ENCODE data around the gene DDIT4L. TPM values are rescaled to one million over a fixed set of nuclear protein-coding genes. Genes with fewer than 3 reads are reported as not detected.
A peak's percentile ranks its signal among the peaks of the same experiment; 100 is the strongest.
"Not testable (repeated sequence)": the region's sequence is repeated elsewhere in the genome, so short reads cannot be mapped to it uniquely, and the experiment has no call there.

DDIT4L gene, protein sequence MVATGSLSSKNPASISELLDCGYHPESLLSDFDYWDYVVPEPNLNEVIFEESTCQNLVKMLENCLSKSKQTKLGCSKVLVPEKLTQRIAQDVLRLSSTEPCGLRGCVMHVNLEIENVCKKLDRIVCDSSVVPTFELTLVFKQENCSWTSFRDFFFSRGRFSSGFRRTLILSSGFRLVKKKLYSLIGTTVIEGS
- 10 to 100 TPM in 8 of 10 donors, 1 to 10 TPM in 2; 6.0 to 35.5 (median 13.5) TPM for polyA plus RNA-seq (ENCODE audit: insufficient read length in 10 of 10)
- long read RNA-seq, donor 1, transcript DDIT4L-201 (3 exons, 2,604 nt): major isoform, 7 of 7 reads
- long read RNA-seq, donor 1, partial matches to known transcripts: 0 of 7 reads
- long read RNA-seq, donor 1, other reads (novel, unspliced or antisense): 0 of 7 reads
- long read RNA-seq, donor 2, transcript DDIT4L-201 (3 exons, 2,604 nt): major isoform, 7 of 7 reads
- long read RNA-seq, donor 2, partial matches to known transcripts: 0 of 7 reads
- long read RNA-seq, donor 2, other reads (novel, unspliced or antisense): 0 of 7 reads
- long read RNA-seq, donor 3: 0 reads
- long read RNA-seq, donor 4, partial matches to known transcripts: 0 of 5 reads
- long read RNA-seq, donor 4, other reads (novel, unspliced or antisense): 0 of 5 reads
- long read RNA-seq, donor 5, transcript DDIT4L-201 (3 exons, 2,604 nt): major isoform, 6 of 6 reads
- long read RNA-seq, donor 5, partial matches to known transcripts: 0 of 6 reads
- long read RNA-seq, donor 5, other reads (novel, unspliced or antisense): 0 of 6 reads
- long read RNA-seq, donor 6, transcript DDIT4L-201 (3 exons, 2,604 nt): major isoform, 10 of 10 reads
- long read RNA-seq, donor 6, partial matches to known transcripts: 0 of 10 reads
- long read RNA-seq, donor 6, other reads (novel, unspliced or antisense): 0 of 10 reads
- long read RNA-seq, donor 7, transcript DDIT4L-201 (3 exons, 2,604 nt): major isoform, 9 of 9 reads
- long read RNA-seq, donor 7, partial matches to known transcripts: 0 of 9 reads
- long read RNA-seq, donor 7, other reads (novel, unspliced or antisense): 0 of 9 reads
- long read RNA-seq, donor 8, transcript DDIT4L-201 (3 exons, 2,604 nt): major isoform, 5 of 5 reads
- long read RNA-seq, donor 8, partial matches to known transcripts: 0 of 5 reads
- long read RNA-seq, donor 8, other reads (novel, unspliced or antisense): 0 of 5 reads
- long read RNA-seq, donor 9, partial matches to known transcripts: 0 of 2 reads
- long read RNA-seq, donor 9, other reads (novel, unspliced or antisense): 0 of 2 reads

DNA sequence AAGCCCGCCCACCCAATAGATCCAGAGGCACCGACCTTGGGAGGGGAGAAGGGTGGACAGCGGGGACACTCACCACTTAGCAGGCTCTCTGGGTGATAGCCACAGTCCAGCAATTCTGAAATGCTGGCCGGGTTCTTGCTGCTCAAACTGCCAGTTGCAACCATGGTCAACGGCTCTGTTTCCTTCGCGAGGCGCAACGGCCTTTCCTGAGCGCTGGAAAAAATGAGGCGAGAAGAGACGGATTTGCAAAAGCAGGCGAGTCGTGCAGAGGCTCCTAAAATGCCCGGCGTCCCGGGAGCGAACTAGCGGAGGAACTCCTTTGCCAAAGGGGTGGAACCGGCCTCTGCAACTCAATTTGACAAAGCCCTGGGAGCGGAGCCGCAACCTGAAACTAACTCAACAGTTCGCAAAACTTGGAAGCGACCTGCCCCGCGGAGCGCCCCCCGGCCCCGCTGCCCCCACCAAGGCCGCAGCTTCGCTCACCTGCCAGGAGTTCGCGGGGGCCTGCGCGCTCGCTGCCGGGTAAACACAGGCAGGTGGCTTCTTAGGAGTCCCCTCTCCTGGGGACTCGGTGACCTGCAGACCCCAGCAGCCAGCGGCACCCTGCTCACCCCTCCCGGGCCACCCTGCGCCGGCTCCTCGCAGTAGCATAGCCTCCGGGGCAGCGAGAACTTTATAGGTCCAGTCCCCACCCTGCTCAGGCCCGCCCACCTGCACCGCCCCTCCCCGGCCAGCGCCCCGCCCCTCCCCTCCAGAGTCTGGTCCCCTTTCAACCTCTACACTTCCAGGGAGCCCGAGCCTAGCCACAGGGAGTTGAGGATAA is at the start of gene DDIT4L:
Gene DDIT4L (minus strand): TSS at position 649 of the 823 bp plus-strand sequence. CDS start 485 bp downstream, at position 164.
- peak; percentile 22 to 75 (median 57) for DNase-seq

DNA sequence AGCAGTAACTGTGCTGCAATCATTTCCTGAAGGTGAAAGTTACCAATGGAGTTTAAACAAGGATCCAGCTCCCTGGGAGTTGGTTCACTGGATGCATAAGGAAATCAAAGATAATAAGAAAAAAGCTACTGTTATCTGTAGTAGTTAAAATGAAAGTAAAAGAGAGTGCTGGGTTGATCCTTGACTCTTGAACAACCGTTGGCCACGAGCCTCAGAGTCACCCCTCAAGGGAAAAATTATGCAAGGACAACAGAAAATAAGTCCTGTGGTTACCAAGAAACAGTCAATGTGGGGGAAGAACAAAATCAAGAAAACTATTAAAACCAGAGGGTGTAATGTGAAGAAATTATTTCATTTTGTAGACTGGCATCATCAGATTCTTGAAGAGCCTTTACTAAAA is 49.7 kb upstream of the DDIT4L start:
- DNase-seq: no peak

DNA sequence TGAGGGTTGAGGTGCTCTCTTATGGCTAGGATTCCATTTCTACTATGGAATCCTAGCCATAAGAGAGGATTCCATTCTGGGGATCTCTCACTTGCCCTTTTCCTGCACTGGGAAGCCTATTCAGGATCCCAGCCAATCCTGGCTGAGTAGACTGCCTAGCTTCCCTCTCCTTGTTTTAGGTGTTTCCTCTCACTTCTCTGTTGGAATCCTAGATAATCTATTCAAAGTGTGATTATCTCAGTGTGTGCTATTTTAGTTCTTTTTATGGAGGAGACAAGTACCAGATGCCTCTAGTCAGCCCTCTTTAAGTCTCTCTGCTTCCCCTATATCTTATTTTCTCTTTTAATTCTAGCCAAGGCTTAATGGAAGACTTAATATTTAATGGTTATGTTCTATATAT is 34.5 kb upstream of the DDIT4L start:
- no peak for DNase-seq

DNA sequence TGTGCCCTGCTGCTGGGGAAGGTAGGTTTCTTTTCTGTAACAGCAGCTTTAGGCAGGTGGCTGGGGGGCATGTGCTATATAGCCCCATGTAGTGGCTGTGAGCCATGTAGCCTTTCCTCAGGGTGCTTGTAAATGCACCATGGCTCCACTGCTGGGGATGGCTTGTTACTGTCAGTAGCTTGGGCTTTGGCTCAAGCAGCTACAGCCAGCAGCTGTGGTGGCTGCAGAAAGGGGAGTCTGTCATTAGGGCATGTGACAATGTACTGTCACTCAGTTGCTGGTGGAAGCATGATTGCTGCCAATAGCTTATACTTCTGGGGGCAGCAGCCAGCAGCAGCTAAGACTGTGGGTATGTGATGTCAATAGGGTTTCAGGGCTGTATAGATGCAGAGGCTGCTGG is 33.9 kb upstream of the DDIT4L start:
- no peak for DNase-seq

DNA sequence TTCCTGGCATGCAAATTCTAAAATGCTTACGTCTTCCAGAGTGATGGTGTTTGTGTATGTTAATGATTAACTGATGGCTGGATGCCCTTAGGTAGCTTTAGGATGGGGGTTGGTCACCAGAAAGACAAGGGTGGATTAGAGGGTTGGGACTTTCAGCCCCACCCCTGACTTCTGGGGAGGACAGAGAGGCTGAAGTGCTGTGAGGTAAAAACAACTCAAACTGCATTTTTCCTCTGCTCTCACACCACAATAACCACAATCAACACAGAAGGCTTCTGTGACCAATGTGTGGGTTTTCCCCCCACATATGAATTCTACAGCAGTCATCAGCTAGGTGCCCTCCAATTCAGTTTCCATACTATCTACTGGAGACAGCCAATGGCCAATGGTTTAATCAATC is 18.7 kb upstream of the DDIT4L start:
- no peak for DNase-seq

DNA sequence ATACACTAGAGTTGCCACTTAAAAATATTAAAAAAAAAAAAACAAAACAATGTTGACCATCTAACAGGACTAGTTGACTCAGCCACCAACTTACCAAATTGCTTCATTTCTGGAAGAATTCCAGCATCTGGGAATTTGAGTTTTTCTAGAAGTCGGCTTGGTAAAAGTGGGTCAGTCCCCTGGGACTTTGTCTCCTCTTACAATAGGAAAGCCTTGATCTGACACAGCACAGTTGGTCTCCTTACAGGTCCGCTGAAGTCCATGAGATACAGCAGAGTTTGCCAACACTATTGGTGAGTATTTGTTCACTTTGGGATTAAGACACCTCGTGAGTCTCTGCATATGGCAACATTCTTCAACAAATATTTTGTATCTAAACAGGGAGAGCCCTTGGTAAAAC is 18.2 kb upstream of the DDIT4L start:
- no peak for DNase-seq

DNA sequence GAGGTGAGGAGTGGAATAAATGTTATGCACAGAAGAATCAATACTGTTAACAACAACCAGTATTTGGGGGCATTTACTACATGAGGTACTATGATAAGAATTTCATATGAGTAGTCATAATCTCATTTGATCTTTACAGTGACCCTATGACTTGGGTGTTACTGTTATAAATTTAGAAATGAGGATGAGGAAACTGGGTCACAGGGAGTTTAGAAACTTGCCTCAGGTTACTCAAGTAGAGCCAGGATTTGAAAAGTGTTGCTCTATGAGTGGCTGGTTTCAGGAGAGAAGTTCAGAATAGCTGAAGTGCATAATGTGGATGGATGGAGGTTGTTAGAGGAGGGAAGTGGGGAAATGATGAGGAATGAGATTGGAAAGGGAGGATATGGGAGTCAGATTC is 16.6 kb upstream of the DDIT4L start:
- no peak for DNase-seq

DNA sequence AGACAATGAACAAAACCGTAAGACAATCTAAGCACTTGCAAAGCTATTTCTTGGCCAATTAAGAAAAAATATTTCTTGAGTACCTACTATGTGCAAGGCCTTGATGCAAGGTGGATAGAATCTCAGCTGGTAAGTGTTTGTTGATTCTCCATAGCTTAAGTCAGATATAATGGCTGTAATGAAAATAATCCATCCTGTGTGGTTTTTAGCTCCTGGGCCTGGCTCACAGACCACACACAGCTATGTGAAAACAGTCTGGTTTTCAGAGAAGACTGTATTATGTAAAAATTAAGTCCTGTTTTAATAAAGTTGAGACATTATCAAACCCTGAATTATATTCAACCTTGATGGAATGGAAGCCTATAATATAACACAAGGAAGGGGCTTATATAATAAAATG is 7.8 kb upstream of the DDIT4L start:
- no peak for DNase-seq

DNA sequence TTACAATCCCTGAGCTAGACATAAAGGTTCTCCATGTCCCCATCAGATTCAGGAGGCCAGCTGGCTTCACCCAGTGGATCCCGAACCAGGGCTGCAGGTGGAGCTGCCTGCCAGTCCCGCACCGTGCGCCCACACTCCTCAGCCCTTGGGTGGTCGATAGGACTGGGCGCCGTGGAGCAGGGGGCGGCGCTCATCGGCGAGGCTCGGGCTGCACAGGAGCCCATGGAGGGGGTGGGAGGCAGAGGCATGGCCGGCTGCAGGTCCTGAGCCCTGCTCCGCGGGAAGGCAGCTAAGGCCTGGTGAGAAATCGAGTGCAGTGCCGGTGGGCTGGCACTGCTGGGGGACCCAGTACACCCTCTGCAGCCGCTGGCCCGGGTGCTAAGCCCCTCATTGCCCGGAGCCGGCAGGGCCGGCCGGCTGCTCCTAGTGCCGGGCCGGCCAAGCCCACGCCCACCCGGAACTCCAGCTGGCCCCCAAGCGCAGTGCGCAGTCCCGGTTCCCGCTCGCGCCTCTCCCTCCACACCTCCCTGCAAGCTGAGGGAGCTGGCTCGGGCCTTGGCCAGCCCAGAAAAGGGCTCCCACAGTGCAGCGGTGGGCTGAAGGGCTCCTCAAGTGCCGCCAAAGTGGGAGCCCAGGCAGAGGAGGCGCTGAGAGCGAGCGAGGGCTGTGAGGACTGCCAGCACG is 6.3 kb upstream of the DDIT4L start:
- not testable (repeated sequence) for DNase-seq

DNA sequence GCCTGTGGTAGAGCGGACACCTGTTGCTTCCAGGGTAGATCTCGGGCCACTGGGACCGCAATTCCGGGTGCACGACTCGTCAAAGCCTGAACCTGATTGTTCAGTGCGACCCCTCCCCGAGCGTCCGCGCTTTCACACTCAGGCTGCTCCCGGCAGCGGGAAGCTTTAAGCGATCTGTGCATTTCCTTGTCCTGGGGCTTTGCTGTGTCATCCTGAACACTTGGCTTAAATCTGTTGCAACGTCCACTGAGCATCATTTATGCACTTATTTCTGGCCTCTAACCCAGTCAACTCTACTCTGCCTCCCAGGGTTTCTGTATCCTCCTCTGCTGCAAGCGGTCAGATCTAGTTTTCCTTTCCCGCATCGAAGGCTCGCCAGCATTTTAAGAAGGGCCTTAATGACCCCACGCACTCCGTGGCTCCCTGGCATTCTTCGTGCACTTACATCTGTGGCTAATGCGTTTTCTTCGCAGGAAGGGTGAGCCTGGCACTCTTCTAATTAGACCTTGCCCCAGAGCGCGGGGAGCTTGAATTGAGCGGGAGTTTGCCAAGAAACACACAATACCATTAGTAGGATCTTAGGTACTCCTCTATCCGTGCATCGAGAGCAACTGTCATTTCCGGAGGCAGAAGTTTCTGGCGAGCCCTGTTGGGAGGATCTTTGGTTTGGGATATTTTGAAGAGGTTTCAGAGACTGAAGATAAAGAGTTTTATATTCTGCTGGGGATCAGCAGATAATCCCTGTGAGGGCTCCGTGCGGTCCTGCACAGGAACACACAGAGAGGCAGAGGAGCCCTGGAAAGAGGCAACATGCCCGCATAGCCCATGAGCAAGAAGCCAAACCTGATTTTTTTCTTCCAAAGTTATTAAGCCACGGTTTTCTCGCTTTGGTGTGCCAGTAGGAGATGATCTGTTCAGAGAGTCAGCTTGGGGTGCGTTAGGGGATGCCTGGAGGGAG is 654 bp upstream of the DDIT4L start:
- peak; percentile 19 to 70 (median 44) for DNase-seq

DNA sequence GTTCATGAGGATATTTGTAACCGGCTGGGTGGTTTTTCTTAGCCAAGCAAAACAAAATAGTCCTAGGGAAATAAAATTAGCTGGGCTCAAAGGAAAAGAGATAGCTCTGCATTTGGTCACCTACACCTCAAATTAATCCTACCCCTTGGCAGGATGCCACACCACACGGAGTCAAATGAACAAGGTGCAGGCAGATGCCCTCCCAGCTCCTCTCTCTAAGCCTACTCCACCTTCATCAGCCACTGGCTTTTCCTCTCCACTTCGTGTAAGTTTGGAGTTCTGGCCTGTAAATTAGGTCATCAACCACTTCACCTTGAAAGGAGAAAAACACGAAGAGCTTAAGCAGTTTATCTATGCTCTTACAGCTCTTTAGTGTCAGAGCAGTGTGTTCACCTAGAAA is 1.4 kb downstream of the DDIT4L start:
- DNase-seq: peak in 1 of 3 donors; percentile 3

DNA sequence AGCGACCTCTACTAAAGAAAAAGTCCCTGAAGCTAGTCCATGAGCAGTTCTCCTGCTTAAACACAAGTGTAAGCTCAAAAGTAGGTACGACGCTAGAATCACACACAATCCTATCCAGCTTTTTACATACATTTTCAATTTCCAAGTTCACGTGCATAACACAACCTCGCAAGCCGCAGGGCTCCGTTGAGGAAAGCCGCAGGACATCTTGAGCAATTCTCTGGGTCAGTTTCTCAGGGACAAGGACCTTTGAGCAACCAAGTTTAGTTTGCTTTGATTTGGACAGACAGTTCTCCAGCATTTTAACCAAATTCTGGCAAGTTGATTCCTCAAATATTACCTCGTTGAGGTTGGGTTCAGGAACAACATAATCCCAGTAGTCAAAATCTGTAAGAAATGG is 2.5 kb downstream of the DDIT4L start:
- DNase-seq: no peak

DNA sequence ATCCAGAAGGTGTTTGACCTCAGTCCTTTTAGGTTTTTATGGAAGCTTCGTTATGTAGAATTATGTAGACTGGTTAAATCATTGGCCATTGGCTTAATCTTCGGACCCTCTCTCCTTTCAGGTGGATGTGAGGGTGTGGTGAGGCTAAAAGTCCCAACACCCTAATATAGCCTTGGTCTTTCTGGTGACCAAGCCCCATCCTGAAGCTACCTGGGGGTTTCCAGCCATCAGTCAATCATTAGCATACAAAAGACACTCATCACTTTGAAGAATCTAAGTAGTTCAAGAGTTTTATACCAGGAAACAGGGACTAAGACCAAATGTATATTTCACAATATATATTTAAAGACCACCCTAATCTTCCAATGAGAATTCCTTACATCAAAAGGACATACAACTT is 5.5 kb downstream of the DDIT4L start:
- no peak for DNase-seq

DNA sequence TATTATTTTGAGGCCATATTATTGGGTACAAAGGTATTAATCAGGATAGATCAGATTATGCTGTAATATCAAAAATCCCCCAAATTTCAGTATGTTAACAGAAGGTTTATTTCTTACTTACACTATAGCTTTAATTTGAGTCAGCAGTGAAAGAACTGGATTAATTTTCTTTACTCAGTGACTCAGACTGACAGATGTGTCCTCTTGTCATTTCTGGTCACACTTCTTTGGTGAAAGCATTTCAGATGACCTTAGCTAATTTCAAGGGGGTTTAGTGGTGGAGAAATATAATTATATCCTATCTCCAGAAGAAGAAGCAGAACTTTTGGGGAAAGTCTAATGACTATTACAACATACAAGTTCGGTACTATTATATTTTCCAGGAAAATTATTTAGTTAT is 12.4 kb downstream of the DDIT4L start:
- DNase-seq: no peak

DNA sequence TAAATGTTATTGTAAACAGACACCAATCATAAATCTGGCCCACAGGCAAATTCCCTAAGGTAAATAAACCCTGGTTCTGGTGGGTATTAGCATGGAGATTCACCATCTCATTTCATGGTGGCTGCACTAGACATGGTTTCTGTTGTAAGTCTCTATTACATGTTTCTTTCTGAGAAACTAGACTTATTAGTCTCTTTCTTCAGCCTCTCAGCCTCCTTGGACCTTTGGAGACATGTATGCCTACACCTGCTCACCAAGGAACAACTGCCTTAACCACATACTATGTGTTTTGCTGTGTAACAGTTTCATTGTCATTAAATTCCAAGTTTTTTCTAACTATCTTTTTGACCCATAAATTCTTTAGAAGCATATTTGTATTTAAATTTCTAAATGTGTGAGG is 13.1 kb downstream of the DDIT4L start:
- DNase-seq: no peak

DNA sequence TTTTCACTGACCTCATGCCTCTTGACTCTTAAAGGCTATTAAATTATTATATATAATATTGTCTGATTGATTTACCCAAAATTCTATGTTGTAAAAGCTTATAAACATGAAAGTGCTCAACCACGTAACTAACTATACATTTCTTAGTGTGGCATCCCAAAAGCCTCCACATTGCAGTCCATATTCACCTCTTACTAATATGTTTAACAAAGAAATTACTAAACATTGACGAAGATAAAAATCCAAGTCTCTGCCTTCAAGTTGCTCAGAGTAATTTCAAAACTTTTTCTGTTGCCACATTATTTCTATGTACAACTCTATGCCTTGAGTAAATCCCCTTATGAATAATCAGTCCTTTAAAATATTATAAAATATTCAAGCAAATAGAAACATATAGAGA is 14.4 kb downstream of the DDIT4L start:
- DNase-seq: no peak

DNA sequence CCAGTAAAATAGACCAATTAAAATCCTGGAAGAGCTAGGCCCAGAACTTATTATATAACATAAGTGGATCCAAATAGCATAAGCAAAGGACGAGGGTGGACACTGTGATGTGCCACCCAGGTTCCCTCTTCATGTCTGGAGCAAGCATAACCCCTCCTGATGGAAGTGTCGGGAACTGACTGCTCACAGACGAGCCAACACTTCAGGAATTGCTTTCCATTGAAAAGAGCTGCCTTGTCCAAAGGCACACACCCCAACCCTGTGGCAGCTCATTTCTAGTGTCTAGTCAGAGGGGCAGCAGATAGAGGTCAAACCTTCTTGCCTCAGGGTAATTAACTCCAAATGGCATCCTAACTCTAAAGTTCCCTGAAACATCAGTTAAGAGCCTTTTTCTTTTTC is 15.3 kb downstream of the DDIT4L start:
- no peak for DNase-seq

DNA sequence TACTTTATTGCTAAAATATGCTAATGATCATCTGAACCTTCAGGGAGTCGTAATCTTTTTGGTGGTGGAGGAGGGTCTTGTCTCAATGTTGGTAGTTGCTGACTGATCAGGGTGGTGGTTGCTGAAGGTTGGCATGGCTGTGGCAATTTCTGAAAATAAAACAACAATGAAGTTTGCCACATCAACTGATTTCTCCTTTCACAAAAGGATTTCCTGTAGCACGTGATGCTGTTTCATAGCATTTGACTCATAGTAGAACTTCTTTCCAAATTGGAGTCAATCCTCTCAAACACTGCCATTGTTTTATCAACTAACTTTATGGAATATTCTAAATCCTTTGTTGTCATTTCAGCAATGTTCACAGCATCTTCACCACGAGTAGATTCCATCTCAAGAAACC is 19.3 kb downstream of the DDIT4L start:
- DNase-seq: no peak
